Bronchial epithelial cell (primary cell): ENCODE data around the gene MYBBP1A. TPM values are rescaled to one million over a fixed set of nuclear protein-coding genes. Genes with fewer than 3 reads are reported as not detected.

Experiments used
- DNase-seq: peaks from one replicate; pipeline ENCODE4 v3.0.0-alpha.2; 2010; ENCODE audit warnings: low read depth
- FAIRE-seq: peaks from 2 replicates; lab custom pipeline; 2011; peaks lifted over from hg19 to GRCh38; lab: Jason Lieb, UNC
- H3K27me3 ChIP-seq: 2 replicates; pipeline ENCODE4 v1.5.1; 2011; ENCODE audit warnings: low read length; ENCODE audit not compliant: control insufficient read depth, insufficient read depth
- H3K36me3 ChIP-seq: 2 replicates; pipeline ENCODE4 v1.5.1; 2011; ENCODE audit warnings: low read length; ENCODE audit not compliant: control insufficient read depth, insufficient read depth
- H3K4me3 ChIP-seq: 2 replicates; pipeline ENCODE4 v1.5.1; 2011; ENCODE audit warnings: mild to moderate bottlenecking, low read depth, low read length, control low read depth
- CTCF ChIP-seq: IDR thresholded peaks from 2 replicates; pipeline ENCODE4 v1.5.1; 2011; ENCODE audit warnings: mild to moderate bottlenecking, moderate library complexity, low read length, control low read depth, inconsistent platforms; ENCODE audit not compliant: insufficient read depth, severe bottlenecking
- total RNA-seq: library from RNA; depleted of rRNA; stranded (reverse); fragments of >200 nt; gene quantifications from 2 replicates; pipeline ENCODE4 v1.2.1, GENCODE V29; 2014

The MYBBP1A gene
- total RNA-seq, 1 donor from 2014 or later: 60.6 TPM

GRCh38 chr17:4558347-4558971 is 3.3 kb upstream of the MYBBP1A start:
- peaks cover 9% of the 10 kb centered on the region for H3K36me3 ChIP-seq
- H3K27me3 ChIP-seq: no peaks in the 10 kb centered on the region
- H3K4me3 ChIP-seq: no peak overlapping the region
- no peak for DNase-seq
- no peak for FAIRE-seq
- no peak for TF ChIP-seq CTCF

- no peak for DNase-seq
- Histone ChIP-seq H3K27me3 (no peaks in the 10 kb centered on the region), H3K36me3 (peaks cover 12% of the 10 kb centered on the region), H3K4me3 (no peak overlapping the region)
- no peak for TF ChIP-seq CTCF
- FAIRE-seq: no peak
Observed at GRCh38 chr17:4557626-4558346, 2.6 kb upstream of the MYBBP1A start.

- DNase-seq (no peak), FAIRE-seq (no peak)
- no peak for TF ChIP-seq CTCF
Observed at GRCh38 chr17:4556996-4557395, 1.8 kb upstream of the MYBBP1A start.

GRCh38 chr17:4555873-4556759 is 932 bp upstream of the MYBBP1A start:
- Histone ChIP-seq H3K27me3 (no peaks in the 10 kb centered on the region), H3K36me3 (peaks cover 25% of the 10 kb centered on the region), H3K4me3 (peak overlapping the region; percentile 100)
- TF ChIP-seq CTCF: no peak
- no peak for FAIRE-seq
- no peak for DNase-seq

More at GRCh38 chr17:4556996-4557395, 1.8 kb upstream of the MYBBP1A start:
- peaks cover 19% of the 10 kb centered on the region for H3K36me3 ChIP-seq
- no peak overlapping the region for H3K4me3 ChIP-seq
- no peaks in the 10 kb centered on the region for H3K27me3 ChIP-seq

- Histone ChIP-seq H3K36me3 (peaks cover 39% of the 10 kb centered on the region), H3K27me3 (no peaks in the 10 kb centered on the region), H3K4me3 (peak overlapping the region; percentile 100)
- FAIRE-seq: no peak
- DNase-seq: no peak
- TF ChIP-seq CTCF: no peak
Observed at GRCh38 chr17:4554441-4554996, 665 bp downstream of the MYBBP1A start.
